GM19455 (cell line): Measurements from ENCODE around the gene SLC37A1.

Experiments used
- ATAC-seq: cut with Tn5 transposase; IDR thresholded peaks from one replicate; pipeline ENCODE4 v1.9.1; 2021; ENCODE audit not compliant: unreplicated experiment

The SLC37A1 gene

GRCh38 chr21:42591170-42591869, 77.7 kb downstream of the SLC37A1 start:
- ATAC-seq, result no peak

- ATAC-seq, result no peak
Observed at GRCh38 chr21:42592156-42592820, 78.6 kb downstream of the SLC37A1 start.

- ATAC-seq, result no peak
Observed at GRCh38 chr21:42593007-42593814, 79.6 kb downstream of the SLC37A1 start.

GRCh38 chr21:42594616-42595282, 81.1 kb downstream of the SLC37A1 start:
- no peak for ATAC-seq

- no peak for ATAC-seq
Observed at GRCh38 chr21:42595283-42596187, 81.9 kb downstream of the SLC37A1 start.

- no peak for ATAC-seq
Observed at GRCh38 chr21:42596657-42597056, 83.0 kb downstream of the SLC37A1 start.

GRCh38 chr21:42597487-42598158, 84.0 kb downstream of the SLC37A1 start:
- ATAC-seq, result no peak

- ATAC-seq, result no peak
Observed at GRCh38 chr21:42598159-42598735, 84.6 kb downstream of the SLC37A1 start.

GRCh38 chr21:42599486-42599885, 85.8 kb downstream of the SLC37A1 start:
- no peak for ATAC-seq

- ATAC-seq, result no peak
Observed at GRCh38 chr21:42599962-42600361, 86.3 kb downstream of the SLC37A1 start.

- no peak for ATAC-seq
Observed at GRCh38 chr21:42601656-42602055, 88.0 kb downstream of the SLC37A1 start.

- ATAC-seq, result no peak
Observed at GRCh38 chr21:42607102-42607501, 93.5 kb downstream of the SLC37A1 start.

GRCh38 chr21:42607525-42608102, 94.0 kb downstream of the SLC37A1 start:
- ATAC-seq, result no peak

- no peak for ATAC-seq
Observed at GRCh38 chr21:42608446-42608845, 94.8 kb downstream of the SLC37A1 start.

GRCh38 chr21:42609811-42610210, 96.2 kb downstream of the SLC37A1 start:
- no peak for ATAC-seq

GRCh38 chr21:42611852-42612251, 98.2 kb downstream of the SLC37A1 start:
- ATAC-seq, result no peak

- no peak for ATAC-seq
Observed at GRCh38 chr21:42612390-42612789, 98.7 kb downstream of the SLC37A1 start.

GRCh38 chr21:42613756-42614155, 100.1 kb downstream of the SLC37A1 start:
- no peak for ATAC-seq

- no peak for ATAC-seq
Observed at GRCh38 chr21:42614396-42614795, 100.7 kb downstream of the SLC37A1 start.
